OCI-LY7 (cell line): ENCODE results near the gene MRPS23. TPM values are rescaled to one million over a fixed set of nuclear protein-coding genes. Genes with fewer than 3 reads are reported as not detected.

Experiments used
- BruUV-seq: library from RNA; stranded (reverse); fragments of 400-500 nt; replicated peaks from 2 replicates; lab custom pipeline; 2021; lab: Mats Ljungman, UMichigan
- CTCF ChIA-PET: fragments of 300-600 bp; sonication (Branson Sonifier 250); formaldehyde crosslinking; loops from one replicate; lab custom pipeline; 2022; ENCODE audit warnings: antibody characterized with exemption; ENCODE audit not compliant: unreplicated experiment; lab: Charles Lee
- POLR2A ChIA-PET: fragments of 300-600 bp; sonication (Branson Sonifier 250); formaldehyde crosslinking; loops from one replicate; lab custom pipeline; 2022; ENCODE audit warnings: antibody characterized with exemption; lab: Charles Lee
- DNase-seq: peaks from one replicate; pipeline ENCODE4 v3.0.0-alpha.2; 2015; ENCODE audit warnings: low spot score
- H2AFZ ChIP-seq: fragments of 200-600 bp; sonication (generic), shearing (Covaris generic); 2 replicates; pipeline ENCODE4 v1.6.1; 2014; ENCODE audit warnings: mild to moderate bottlenecking, antibody characterized with exemption, low read length, moderate library complexity
- H3K27ac ChIP-seq: fragments of 200-600 bp; sonication (generic); 2 replicates; pipeline ENCODE4 v1.5.1; 2014; ENCODE audit warnings: mixed run types, low read depth, mild to moderate bottlenecking, moderate library complexity, low read length, inconsistent platforms; ENCODE audit not compliant: poor library complexity, severe bottlenecking
- H3K36me3 ChIP-seq: fragments of 200-600 bp; sonication (generic); 2 replicates; pipeline ENCODE4 v1.6.1; 2014; ENCODE audit warnings: mild to moderate bottlenecking, antibody characterized with exemption, low read length, moderate library complexity, mixed read lengths; ENCODE audit not compliant: insufficient read depth
- H3K4me1 ChIP-seq: fragments of 200-600 bp; sonication (generic); 2 replicates; pipeline ENCODE4 v1.5.1; 2014; ENCODE audit warnings: mild to moderate bottlenecking, low read length; ENCODE audit not compliant: insufficient read depth, poor library complexity, severe bottlenecking
- H3K4me2 ChIP-seq: fragments of 200-600 bp; sonication (generic); 2 replicates; pipeline ENCODE4 v1.6.1; 2014; ENCODE audit warnings: mild to moderate bottlenecking, low read length
- H3K4me3 ChIP-seq: fragments of 200-600 bp; sonication (generic); 2 replicates; pipeline ENCODE4 v1.5.1; 2014; ENCODE audit warnings: mild to moderate bottlenecking, low read depth, low read length; ENCODE audit not compliant: poor library complexity, severe bottlenecking
- H3K79me2 ChIP-seq: fragments of 200-600 bp; sonication (generic); 2 replicates; pipeline ENCODE4 v1.6.1; 2016; ENCODE audit warnings: low read depth, mild to moderate bottlenecking, low read length, moderate library complexity, mixed read lengths; ENCODE audit not compliant: insufficient read depth
- H3K9me2 ChIP-seq: fragments of 200-600 bp; sonication (generic); 2 replicates; pipeline ENCODE4 v1.6.1; 2016; ENCODE audit warnings: mild to moderate bottlenecking, low read length, mixed read lengths; ENCODE audit not compliant: insufficient read depth
- H3K9me3 ChIP-seq: fragments of 200-600 bp; sonication (generic); 2 replicates; pipeline ENCODE4 v1.6.1; 2014; ENCODE audit warnings: mild to moderate bottlenecking, mixed run types, low read length, mixed read lengths
- H4K20me1 ChIP-seq: fragments of 200-600 bp; sonication (generic); 2 replicates; pipeline ENCODE4 v1.6.1; 2014; ENCODE audit warnings: mild to moderate bottlenecking, antibody characterized with exemption, low read length, moderate library complexity, mixed read lengths; ENCODE audit not compliant: insufficient read depth
- EZH2phosphoT487 ChIP-seq: fragments of 200-600 bp; sonication (generic); IDR thresholded peaks from 2 replicates; pipeline ENCODE4 v1.6.1; 2018; ENCODE audit warnings: low read depth, borderline replicate concordance, mild to moderate bottlenecking, mixed run types, antibody characterized with exemption, low read length, moderate library complexity, mixed read lengths
- intact Hi-C: fragments of 100-400 bp; cut with micrococcal nuclease; formaldehyde crosslinking; loops from one replicate; pipeline ENCODE4 v1.10.0; 2022; ENCODE audit not compliant: unreplicated experiment
- total RNA-seq, 2 experiments: library from RNA; depleted of rRNA in 1 of 2; stranded (reverse); fragments of >200 nt in 1 of 2; shearing (Covaris generic) in 1 of 2; gene quantifications; 2 replicates each; pipeline ENCODE4 v1.2.3, GENCODE V29; 2014 to 2022
- TF ChIP-seq, protein P1 (sequence below): fragments of 200-600 bp; sonication (generic); conservative IDR thresholded peaks from 2 replicates; pipeline ENCODE4 v1.5.1; 2014; ENCODE audit warnings: mild to moderate bottlenecking, antibody characterized with exemption, low read length, moderate library complexity, mixed read lengths

The MRPS23 gene
- total RNA-seq, 2 experiments from 2014 or later: 50.3 to 73.5 TPM

DNA sequence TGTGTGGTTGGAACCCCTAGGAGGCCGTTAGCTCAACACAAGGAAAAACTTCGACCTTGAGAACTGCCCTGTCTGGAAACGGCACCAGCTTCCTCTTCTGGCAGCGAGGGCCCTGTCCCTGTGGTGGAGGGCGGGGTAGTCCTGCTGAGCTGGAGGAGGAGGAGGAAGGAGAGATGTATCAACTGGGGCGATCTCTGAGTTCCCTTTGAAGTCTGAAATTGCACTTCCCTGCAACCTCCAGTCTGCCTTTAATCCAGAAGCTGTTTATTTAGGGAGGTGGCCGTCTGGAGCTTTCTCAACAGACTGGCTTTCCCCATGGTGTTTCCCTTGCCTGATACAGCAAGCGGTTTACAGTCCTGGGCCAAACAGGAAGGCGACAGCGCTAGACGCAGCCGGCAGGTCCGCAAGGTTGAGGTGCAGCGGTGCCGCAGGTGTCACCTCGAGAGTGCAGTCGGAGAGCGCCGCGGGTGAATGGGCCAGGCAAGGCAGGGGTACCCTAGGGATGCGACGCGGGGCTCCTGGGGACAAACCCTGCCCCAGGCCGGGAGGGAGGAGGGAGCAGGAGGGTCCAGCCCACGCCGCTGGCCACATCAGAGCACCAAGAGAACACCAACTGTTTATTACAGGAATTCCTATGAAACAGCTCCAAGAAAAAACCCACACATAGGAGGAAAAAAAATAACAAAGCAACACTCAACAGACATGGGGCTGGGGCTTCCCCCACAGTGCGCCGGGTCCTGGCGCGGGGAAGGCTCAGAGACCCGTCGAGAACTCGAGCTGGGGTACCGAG lies 11.4 kb upstream of the MRPS23 start:
- POLR2A ChIA-PET: interaction anchor here (0.6 to 0.8 kb wide), 2 partner anchors 11 to 138 kb away, joined by 3 read pairs; partner anchors contain the start of gene MRPS23
- Histone ChIP-seq H2AFZ (no peak overlapping the region), H3K36me3 (no peaks in the 10 kb centered on the region), H3K9me3 (no peaks in the 10 kb centered on the region), H3K79me2 (no peaks in the 10 kb centered on the region), H3K4me3 (no peak overlapping the region), H3K4me2 (peak overlapping the region; percentile 36; the same call in 1 of the 2 replicates), H3K27ac (no peak overlapping the region), H3K9me2 (no peaks in the 10 kb centered on the region), H3K4me1 (peaks cover 7% of the 10 kb centered on the region), H4K20me1 (0 out of 2 replicates have a peak, but pooled peaks cover 5% of the 10 kb centered on the region)
- no peak for TF ChIP-seq EZH2phosphoT487
- TF ChIP-seq, protein P1, sequence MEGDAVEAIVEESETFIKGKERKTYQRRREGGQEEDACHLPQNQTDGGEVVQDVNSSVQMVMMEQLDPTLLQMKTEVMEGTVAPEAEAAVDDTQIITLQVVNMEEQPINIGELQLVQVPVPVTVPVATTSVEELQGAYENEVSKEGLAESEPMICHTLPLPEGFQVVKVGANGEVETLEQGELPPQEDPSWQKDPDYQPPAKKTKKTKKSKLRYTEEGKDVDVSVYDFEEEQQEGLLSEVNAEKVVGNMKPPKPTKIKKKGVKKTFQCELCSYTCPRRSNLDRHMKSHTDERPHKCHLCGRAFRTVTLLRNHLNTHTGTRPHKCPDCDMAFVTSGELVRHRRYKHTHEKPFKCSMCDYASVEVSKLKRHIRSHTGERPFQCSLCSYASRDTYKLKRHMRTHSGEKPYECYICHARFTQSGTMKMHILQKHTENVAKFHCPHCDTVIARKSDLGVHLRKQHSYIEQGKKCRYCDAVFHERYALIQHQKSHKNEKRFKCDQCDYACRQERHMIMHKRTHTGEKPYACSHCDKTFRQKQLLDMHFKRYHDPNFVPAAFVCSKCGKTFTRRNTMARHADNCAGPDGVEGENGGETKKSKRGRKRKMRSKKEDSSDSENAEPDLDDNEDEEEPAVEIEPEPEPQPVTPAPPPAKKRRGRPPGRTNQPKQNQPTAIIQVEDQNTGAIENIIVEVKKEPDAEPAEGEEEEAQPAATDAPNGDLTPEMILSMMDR: no peak
- peak; percentile 21 for DNase-seq
- intact Hi-C loops: no loop called here
- CTCF ChIA-PET: interaction anchor here (0.6 to 1.6 kb wide), 4 partner anchors 24 to 138 kb away, joined by 3 to 6 read pairs (median 4); no protein-coding TSS in a partner anchor
- BruUV-seq: no TSS peak

DNA sequence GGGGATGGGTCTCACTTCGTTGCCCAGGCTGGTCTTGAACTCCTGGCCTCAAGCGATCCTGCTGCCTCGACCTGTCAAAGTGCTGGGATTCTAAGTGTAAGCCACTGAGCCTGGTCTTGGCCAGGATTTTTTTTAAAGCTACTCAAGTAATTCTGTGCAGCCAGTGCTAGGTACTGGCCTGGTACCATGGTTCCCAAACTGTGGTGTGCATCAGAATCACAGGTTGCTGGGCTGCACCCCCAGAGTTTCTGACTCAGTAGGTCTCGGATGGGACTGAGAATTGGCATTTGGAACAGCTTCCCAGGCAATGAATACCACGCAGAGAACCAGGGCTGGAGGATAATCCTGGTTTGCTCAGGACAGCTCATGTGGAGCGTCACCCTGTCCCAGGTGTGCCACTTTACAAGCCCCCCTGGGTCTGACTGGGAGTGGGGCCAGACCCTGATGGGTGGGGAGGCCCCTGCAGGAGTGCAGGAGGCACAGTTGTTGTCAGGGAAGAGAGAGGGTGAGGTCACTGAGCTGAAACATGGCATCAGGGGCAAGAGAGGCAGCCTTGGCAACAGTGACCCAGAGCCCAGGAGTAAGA lies 10.7 kb upstream of the MRPS23 start:
- intact Hi-C loops: no loop called here
- H4K20me1 ChIP-seq: 0 out of 2 replicates have a peak, but pooled peaks cover 5% of the 10 kb centered on the region
- H3K9me3 ChIP-seq: no peaks in the 10 kb centered on the region
- H3K79me2 ChIP-seq: no peaks in the 10 kb centered on the region
- no peak for DNase-seq
- H3K9me2 ChIP-seq: no peaks in the 10 kb centered on the region
- POLR2A ChIA-PET: interaction anchor here (0.6 to 1.1 kb wide), 6 partner anchors 10 to 222 kb away, joined by 3 to 4 read pairs (median 3); partner anchors contain the start of genes DYNLL2 and MRPS23
- no peak overlapping the region for H3K4me3 ChIP-seq
- H3K4me2 ChIP-seq: peak overlapping the region; percentile 36; the same call in 1 of the 2 replicates
- H3K27ac ChIP-seq: no peak overlapping the region
- H3K36me3 ChIP-seq: no peaks in the 10 kb centered on the region
- H3K4me1 ChIP-seq: peaks cover 7% of the 10 kb centered on the region
- no peak overlapping the region for H2AFZ ChIP-seq
- BruUV-seq: no TSS peak
- CTCF ChIA-PET: interaction anchor here (0.6 to 1.6 kb wide), 3 partner anchors 23 to 139 kb away, joined by 3 to 6 read pairs (median 3); no protein-coding TSS in a partner anchor
- TF ChIP-seq, protein P1: no peak
- no peak for TF ChIP-seq EZH2phosphoT487
